NCI-H524 treated with DMSO at 0.1 percent for 48 hours (cell line): ENCODE data around the gene ZDHHC6.
"Not testable (repeated sequence)": the region's sequence is repeated elsewhere in the genome, so short reads cannot be mapped to it uniquely, and the experiment has no call there.

Experiments used
- DNase-seq: peaks from one replicate; lab custom pipeline; 2025; lab: John Stamatoyannopoulos, UW

ZDHHC6 gene

GRCh38 chr10:112389271-112389822, 57.4 kb downstream of the ZDHHC6 start:
- no peak for DNase-seq

- no peak for DNase-seq
Observed at GRCh38 chr10:112388548-112388947, 58.2 kb downstream of the ZDHHC6 start.

GRCh38 chr10:112388056-112388455, 58.7 kb downstream of the ZDHHC6 start:
- not testable (repeated sequence) for DNase-seq

- DNase-seq: no peak
Observed at GRCh38 chr10:112385201-112385600, 61.5 kb downstream of the ZDHHC6 start.

- no peak for DNase-seq
Observed at GRCh38 chr10:112384141-112384540, 62.6 kb downstream of the ZDHHC6 start.

GRCh38 chr10:112383325-112383724, 63.4 kb downstream of the ZDHHC6 start:
- no peak for DNase-seq

GRCh38 chr10:112382515-112383235, 64.0 kb downstream of the ZDHHC6 start:
- no peak for DNase-seq
